Measurements from ENCODE around the gene ABO. TPM values are rescaled to one million over a fixed set of nuclear protein-coding genes. Genes with fewer than 3 reads are reported as not detected.
"Not testable (repeated sequence)": the region's sequence is repeated elsewhere in the genome, so short reads cannot be mapped to it uniquely, and the experiment has no call there.

ABO gene
- total RNA-seq, 1 donor from 2014 or later = not detected

- TF ChIP-seq CTCF (IDR thresholded peaks at IDR 0.05) = no peak
- ChIA-PET POLR2A (no interaction called here), CTCF (no interaction called here)
Measured at GRCh38 chr9:133230093-133230492, 44.9 kb downstream of the ABO start.

GRCh38 chr9:133228474-133229193, 46.4 kb downstream of the ABO start:
- POLR2A ChIA-PET; intact Hi-C loops (cut with micrococcal nuclease); H3K27ac Mint-ChIP-seq; CTCF ChIA-PET; H3K27me3 Mint-ChIP-seq; H3K9me3 Mint-ChIP-seq; H3K4me1 Mint-ChIP-seq; H3K36me3 Mint-ChIP-seq (ENCODE audit: low read depth); DNase-seq; H3K4me3 Mint-ChIP-seq; ATAC-seq (ENCODE audit: low read depth): not testable (repeated sequence)

More at GRCh38 chr9:133230093-133230492, 44.9 kb downstream of the ABO start:
- intact Hi-C loops (cut with micrococcal nuclease) = no loop called here
- H3K4me3 Mint-ChIP-seq = no peak overlapping the region
- no peak overlapping the region for H3K27ac Mint-ChIP-seq
- no peak for ATAC-seq (ENCODE audit: low read depth)
- no peak for DNase-seq
- peaks cover 3% of the 10 kb centered on the region for H3K27me3 Mint-ChIP-seq
- no peaks in the 10 kb centered on the region for H3K36me3 Mint-ChIP-seq (ENCODE audit: low read depth)
- H3K4me1 Mint-ChIP-seq = no peaks in the 10 kb centered on the region
- H3K9me3 Mint-ChIP-seq = no peaks in the 10 kb centered on the region

- H3K27ac Mint-ChIP-seq; H3K4me3 Mint-ChIP-seq; intact Hi-C loops (cut with micrococcal nuclease); H3K9me3 Mint-ChIP-seq; POLR2A ChIA-PET; H3K27me3 Mint-ChIP-seq; H3K36me3 Mint-ChIP-seq (ENCODE audit: low read depth); H3K4me1 Mint-ChIP-seq; CTCF ChIA-PET; ATAC-seq (ENCODE audit: low read depth); DNase-seq: not testable (repeated sequence)
Measured at GRCh38 chr9:133227996-133228395, 47.0 kb downstream of the ABO start.

GRCh38 chr9:133227242-133227860, 47.6 kb downstream of the ABO start:
- CTCF ChIA-PET = no interaction called here
- Mint-ChIP-seq H3K27ac (no peak overlapping the region), H3K36me3 (ENCODE audit: low read depth) (no peaks in the 10 kb centered on the region), H3K4me1 (no peaks in the 10 kb centered on the region), H3K4me3 (no peak overlapping the region), H3K27me3 (peaks cover 10% of the 10 kb centered on the region), H3K9me3 (no peaks in the 10 kb centered on the region)
- DNase-seq = no peak
- no peak for ATAC-seq (ENCODE audit: low read depth)
- intact Hi-C loops (cut with micrococcal nuclease) = no loop called here
- POLR2A ChIA-PET = no interaction called here
- TF ChIP-seq CTCF (IDR thresholded peaks at IDR 0.05) = no peak

GRCh38 chr9:133226219-133227171, 48.5 kb downstream of the ABO start:
- Mint-ChIP-seq H3K36me3 (ENCODE audit: low read depth) (no peaks in the 10 kb centered on the region), H3K9me3 (no peaks in the 10 kb centered on the region), H3K4me1 (no peaks in the 10 kb centered on the region), H3K27ac (no peak overlapping the region), H3K27me3 (peaks cover 10% of the 10 kb centered on the region), H3K4me3 (no peak overlapping the region)
- ChIA-PET POLR2A (no interaction called here), CTCF (no interaction called here)
- DNase-seq = no peak
- intact Hi-C loops (cut with micrococcal nuclease) = no loop called here
- no peak for ATAC-seq (ENCODE audit: low read depth)
- no peak for TF ChIP-seq CTCF (IDR thresholded peaks at IDR 0.05)

All from activated B cell treated with CpG ODN at 0.5 μM for 24 hours (primary cell).